DMS53 treated with DMSO at 0.1 percent for 48 hours (cell line): ENCODE measurements around the gene CLDN9.
"Not testable (repeated sequence)": the region's sequence is repeated elsewhere in the genome, so short reads cannot be mapped to it uniquely, and the experiment has no call there.

Experiments used
- DNase-seq: peaks from one replicate; lab custom pipeline; 2025; ENCODE audit not compliant: unreplicated experiment; lab: John Stamatoyannopoulos, UW

The CLDN9 gene

GRCh38 chr16:3054965-3055733 is 42.4 kb downstream of the CLDN9 start:
- DNase-seq, result no peak

- DNase-seq, result not testable (repeated sequence)
These were observed 43.0 kb downstream of the CLDN9 start for GRCh38 chr16:3055734-3056115.

DNA sequence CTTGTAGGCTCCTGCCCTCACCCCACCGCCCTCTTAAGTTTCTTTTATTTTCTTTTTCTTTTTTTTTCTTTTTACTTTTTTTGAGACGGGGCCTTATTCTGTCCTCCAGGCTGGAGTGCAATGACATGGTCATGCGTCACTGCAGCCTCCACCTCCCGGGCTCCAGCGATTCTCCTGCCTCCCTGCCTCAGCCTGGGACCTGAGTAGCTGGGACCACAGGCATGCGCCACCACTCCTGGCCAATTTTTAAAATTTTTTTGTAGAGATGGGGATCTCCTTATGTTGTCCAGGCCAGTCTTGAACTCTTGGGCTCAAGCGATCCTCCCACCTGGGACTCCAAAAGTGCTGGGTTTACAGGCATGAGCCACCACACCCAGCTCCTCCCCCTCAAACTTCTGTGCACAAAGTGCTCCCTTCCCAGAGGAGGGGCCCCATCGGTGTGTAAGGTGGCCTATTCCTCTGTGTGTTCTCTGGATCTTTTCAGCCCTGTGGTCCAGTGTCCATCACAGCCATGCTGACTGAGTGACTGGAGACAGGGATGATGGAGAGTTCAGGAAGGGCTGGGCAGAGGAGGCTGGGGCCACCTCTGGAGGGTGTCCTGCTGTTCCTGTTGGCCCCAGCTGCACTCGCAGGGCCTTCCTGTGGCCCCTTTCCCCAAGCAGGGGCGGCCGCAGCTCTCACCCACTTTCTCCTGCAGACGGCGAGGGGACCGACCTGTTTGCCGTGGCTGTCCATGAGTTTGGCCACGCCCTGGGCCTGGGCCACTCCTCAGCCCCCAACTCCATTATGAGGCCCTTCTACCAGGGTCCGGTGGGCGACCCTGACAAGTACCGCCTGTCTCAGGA is 43.8 kb downstream of the CLDN9 start:
- no peak for DNase-seq

DNA sequence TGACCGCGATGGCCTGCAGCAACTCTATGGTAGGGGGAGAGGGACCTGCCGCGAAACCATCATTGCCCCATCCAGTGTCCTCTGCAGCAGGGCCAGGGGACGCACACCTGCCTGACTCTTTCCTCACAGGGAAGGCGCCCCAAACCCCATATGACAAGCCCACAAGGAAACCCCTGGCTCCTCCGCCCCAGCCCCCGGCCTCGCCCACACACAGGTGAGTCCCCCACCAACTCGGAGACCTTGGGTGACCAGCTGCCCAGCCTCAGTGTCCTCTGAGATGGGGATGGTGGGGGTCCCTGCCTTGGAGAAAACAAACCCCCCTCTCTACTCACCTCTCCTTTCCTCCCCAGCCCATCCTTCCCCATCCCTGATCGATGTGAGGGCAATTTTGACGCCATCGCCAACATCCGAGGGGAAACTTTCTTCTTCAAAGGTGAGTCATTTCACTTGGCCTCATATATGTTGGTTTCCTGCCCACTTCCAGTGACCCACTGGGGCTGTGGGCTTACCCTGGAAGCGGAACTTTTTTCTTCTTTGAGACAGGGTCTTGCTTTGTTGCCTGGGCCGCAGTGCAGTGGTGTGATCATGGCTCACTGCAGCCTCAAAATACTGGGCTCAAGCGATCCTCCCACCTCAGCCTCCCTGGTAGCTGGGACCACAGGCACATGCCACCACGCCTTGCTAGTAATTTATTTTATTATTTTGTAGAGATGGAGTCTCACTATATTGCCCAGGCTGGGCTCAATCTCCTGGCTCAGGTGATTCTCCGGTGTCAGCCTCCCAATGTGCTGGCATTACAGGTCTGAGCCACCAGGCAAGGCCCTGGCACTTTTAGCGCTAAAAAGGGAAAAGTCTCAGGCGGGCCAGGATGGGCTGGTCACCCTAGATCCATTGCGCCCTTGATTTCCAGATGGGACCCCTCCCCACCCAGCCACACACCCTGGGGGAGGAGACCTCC is 44.7 kb downstream of the CLDN9 start:
- DNase-seq, result no peak

GRCh38 chr16:3058139-3059030 is 45.7 kb downstream of the CLDN9 start:
- DNase-seq, result no peak

DNA sequence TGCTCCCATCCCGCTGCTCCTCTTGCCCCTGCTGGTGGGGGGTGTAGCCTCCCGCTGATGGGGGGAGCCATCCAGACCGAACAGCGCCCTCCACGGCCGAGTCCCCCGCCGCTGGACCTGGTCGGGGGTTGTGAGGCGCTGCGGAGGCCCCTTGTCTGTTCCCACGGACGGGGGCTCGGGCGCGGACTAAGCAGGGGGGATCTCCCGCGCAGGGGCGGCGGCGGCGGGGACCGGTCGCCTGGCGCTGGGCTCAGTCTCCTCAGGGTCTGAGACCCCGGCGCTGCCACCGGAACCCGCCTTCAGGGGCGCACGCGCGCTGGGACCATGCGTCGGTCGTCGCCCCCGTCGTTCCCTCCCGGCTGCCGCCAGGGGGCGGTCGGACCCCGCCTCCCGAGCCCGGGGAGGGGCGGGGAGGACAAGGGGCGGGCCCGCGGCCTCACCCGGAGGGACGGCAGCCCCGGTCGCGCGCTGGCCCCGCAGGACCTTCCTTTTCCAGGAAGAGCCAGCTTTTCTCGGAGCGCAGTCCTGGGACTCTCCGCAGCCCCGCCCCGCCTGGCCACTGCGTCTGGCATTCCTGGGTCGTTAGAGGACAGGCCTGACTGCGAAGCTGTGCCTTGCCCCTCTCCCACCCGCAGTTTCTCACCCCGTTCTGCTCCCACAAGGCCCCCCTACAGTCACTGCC is 46.5 kb downstream of the CLDN9 start:
- DNase-seq, result peak; percentile 32

- DNase-seq, result no peak
These were observed 47.1 kb downstream of the CLDN9 start for GRCh38 chr16:3059723-3060242.

DNA sequence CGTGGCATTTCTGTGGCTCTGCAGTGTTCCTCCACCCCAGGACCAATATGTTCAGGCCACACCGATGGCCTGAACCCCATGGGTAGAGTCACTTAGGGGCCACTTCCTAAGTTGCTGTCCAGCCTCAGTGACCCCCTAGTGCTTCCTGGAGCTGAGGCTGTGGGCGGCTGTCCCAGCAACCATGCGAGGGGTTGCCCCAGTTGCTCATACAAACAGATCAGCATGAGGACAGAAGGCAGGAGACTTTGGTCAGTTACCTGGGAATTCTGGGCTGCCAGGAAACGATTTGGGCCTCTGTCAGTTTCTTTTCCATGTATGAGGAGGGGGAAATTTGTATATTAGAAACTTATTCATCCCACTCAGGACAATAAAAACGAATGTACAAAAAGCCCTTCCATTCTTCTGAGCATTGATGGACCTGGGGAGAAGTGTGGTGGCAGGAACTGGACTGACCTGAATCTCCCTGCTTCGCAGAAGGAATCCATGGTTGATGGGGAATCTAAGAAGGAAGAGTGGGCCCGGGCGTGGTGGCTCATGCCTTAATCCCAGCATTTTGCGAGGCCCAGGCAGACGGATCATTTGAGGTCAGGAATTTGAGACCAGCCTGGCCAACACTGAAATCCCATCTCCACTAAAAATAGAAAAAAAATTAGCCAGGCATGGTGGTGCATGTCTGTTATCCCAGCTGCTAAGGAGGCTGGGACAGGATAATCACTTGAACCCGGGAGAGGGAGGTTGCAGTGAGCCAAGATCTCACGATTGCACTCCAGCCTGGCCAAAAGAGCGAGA is 47.8 kb downstream of the CLDN9 start:
- DNase-seq, result no peak

- no peak for DNase-seq
These were observed 49.8 kb downstream of the CLDN9 start for GRCh38 chr16:3062553-3062952.

GRCh38 chr16:3063625-3064386 is 51.1 kb downstream of the CLDN9 start:
- no peak for DNase-seq
